HCT116 (cell line): ENCODE results near the gene SKI. TPM values are rescaled to one million over a fixed set of nuclear protein-coding genes. Genes with fewer than 3 reads are reported as not detected.

ENCODE experiments used
- ATAC-seq: fragments of 200-7000 bp; cut with Tn5 transposase; 2 replicates; pipeline ENCODE4 v1.9.1; 2020; ENCODE audit warnings: mild to moderate bottlenecking, moderate library complexity
- BruUV-seq: library from RNA; stranded (reverse); fragments of 400-500 nt; replicated peaks from 2 replicates; lab custom pipeline; 2021; lab: Mats Ljungman, UMichigan
- CTCF ChIA-PET: fragments of 300-600 bp; sonication (Branson Sonifier 250); formaldehyde crosslinking; loops from one replicate; lab custom pipeline; 2021; ENCODE audit warnings: antibody characterized with exemption; lab: Charles Lee
- POLR2A ChIA-PET: fragments of 300-600, 350-600 bp; sonication (Branson Sonifier 250); formaldehyde crosslinking; loops from one replicate; lab custom pipeline; 2021; ENCODE audit warnings: antibody characterized with exemption; lab: Charles Lee
- RAD21 ChIA-PET, 2 experiments: fragments of 300-600 bp; sonication (Branson Sonifier 250); formaldehyde crosslinking; loops; one replicate each; lab custom pipeline; 2023; ENCODE audit warnings: low total read pairs in 2 of 2; ENCODE audit not compliant: uncharacterized antibody in 2 of 2, unreplicated experiment in 2 of 2, low non-redundant PET in 1 of 2; lab: Charles Lee
- DNase-seq: peaks from one replicate; pipeline ENCODE4 v3.0.0-alpha.2; 2010; ENCODE audit warnings: low read depth, low spot score
- H2AFZ ChIP-seq: fragments of 200-600 bp; shearing (Covaris generic), sonication (generic); 2 replicates; pipeline ENCODE4 v1.6.1; 2017; ENCODE audit warnings: low read depth, mixed run types, mixed read lengths, antibody characterized with exemption, low read length; ENCODE audit not compliant: poor library complexity, severe bottlenecking
- H3K27ac ChIP-seq: 2 replicates; pipeline ENCODE4 v1.5.1; 2012; ENCODE audit warnings: low read depth, low read length
- H3K27me3 ChIP-seq: fragments of 200-600 bp; sonication (generic); 2 replicates; pipeline ENCODE4 v1.6.1; 2016; ENCODE audit warnings: mixed run types, low read length, mixed read lengths; ENCODE audit not compliant: insufficient read depth
- H3K36me3 ChIP-seq, 2 experiments: fragments of 200-500 bp in 1 of 2; fragments of 200-600 bp in 1 of 2; sonication (Bioruptor generic) in 1 of 2; sonication (generic) in 1 of 2; 2 replicates each; pipeline versions ENCODE4 v1.5.1 to v1.6.1; 2014 to 2016; ENCODE audit warnings: low read length in 2 of 2, inconsistent platforms in 1 of 2, mixed read lengths in 1 of 2, mixed run types in 1 of 2; ENCODE audit not compliant: insufficient read depth in 2 of 2, control insufficient read depth in 1 of 2
- H3K4me1 ChIP-seq, 2 experiments: fragments of 200-600 bp in 1 of 2; sonication (generic) in 1 of 2; 2 replicates each; pipeline versions ENCODE4 v1.5.1 to v1.6.1; 2012 to 2017; ENCODE audit warnings: low read length in 2 of 2, inconsistent platforms in 1 of 2, mild to moderate bottlenecking in 1 of 2, mixed read lengths in 1 of 2, mixed run types in 1 of 2, moderate library complexity in 1 of 2; ENCODE audit not compliant: insufficient read depth in 2 of 2, control insufficient read depth in 1 of 2
- H3K4me2 ChIP-seq: fragments of 200-600 bp; sonication (generic); 2 replicates; pipeline ENCODE4 v1.6.1; 2017; ENCODE audit warnings: mixed run types, low read length, mixed read lengths
- H3K4me3 ChIP-seq, 2 experiments: fragments of 200-600 bp in 1 of 2; sonication (generic) in 1 of 2; replicated peaks in 1 of 2; 2 replicates each; pipeline ENCODE4 v1.5.1; 2011 to 2016; ENCODE audit warnings: low read length in 2 of 2, control low read depth in 1 of 2, low read depth in 1 of 2, mild to moderate bottlenecking in 1 of 2, mixed read lengths in 1 of 2, mixed run types in 1 of 2
- H3K79me2 ChIP-seq: fragments of 200-600 bp; sonication (generic); 2 replicates; pipeline ENCODE4 v1.6.1; 2017; ENCODE audit warnings: mild to moderate bottlenecking, mixed run types, low read length, moderate library complexity, mixed read lengths; ENCODE audit not compliant: insufficient read depth
- H3K9ac ChIP-seq: fragments of 200-600 bp; sonication (generic); 2 replicates; pipeline ENCODE4 v1.6.1; 2016; ENCODE audit warnings: low read length, mixed read lengths
- H3K9me2 ChIP-seq: fragments of 200-600 bp; sonication (generic), shearing (Covaris generic); 2 replicates; pipeline ENCODE4 v1.6.1; 2017; ENCODE audit warnings: mixed run types, mild to moderate bottlenecking, moderate library complexity; ENCODE audit not compliant: insufficient read depth
- H3K9me3 ChIP-seq, 2 experiments: fragments of 200-500 bp in 1 of 2; fragments of 200-600 bp in 1 of 2; sonication (Bioruptor generic) in 1 of 2; sonication (generic) in 1 of 2; 2 replicates each; pipeline ENCODE4 v1.6.1; 2014 to 2017; ENCODE audit warnings: low read length in 2 of 2, mixed read lengths in 2 of 2, inconsistent platforms in 1 of 2, low read depth in 1 of 2, mild to moderate bottlenecking in 1 of 2, mixed run types in 1 of 2, moderate library complexity in 1 of 2; ENCODE audit not compliant: control insufficient read depth in 1 of 2, insufficient read depth in 1 of 2
- H4K20me1 ChIP-seq: fragments of 200-600 bp; sonication (generic), shearing (Covaris generic); 2 replicates; pipeline ENCODE4 v1.6.1; 2017; ENCODE audit warnings: mixed run types, mild to moderate bottlenecking, moderate library complexity; ENCODE audit not compliant: insufficient read depth
- CBX3 ChIP-seq: IDR thresholded peaks from 2 replicates; pipeline ENCODE4 v1.6.1; 2012; ENCODE audit warnings: low read depth
- CTCF ChIP-seq, 3 experiments: fragments of 200-600 bp in 1 of 3; sonication (generic) in 1 of 3; IDR thresholded peaks in 2 of 3; conservative IDR thresholded peaks in 1 of 3; 2 replicates each; pipeline ENCODE4 v1.5.1; 2012 to 2017; ENCODE audit warnings: low read depth in 2 of 3, low read length in 2 of 3, antibody characterized with exemption in 1 of 3, borderline replicate concordance in 1 of 3, control low read depth in 1 of 3, mild to moderate bottlenecking in 1 of 3, mixed read lengths in 1 of 3, mixed run types in 1 of 3, moderate library complexity in 1 of 3; ENCODE audit not compliant: insufficient read depth in 1 of 3
- EGR1 ChIP-seq: IDR thresholded peaks from 2 replicates; pipeline ENCODE4 v1.6.1; 2012; ENCODE audit warnings: low read depth
- ELF1 ChIP-seq: IDR thresholded peaks from 2 replicates; pipeline ENCODE4 v1.6.1; 2012; ENCODE audit warnings: low read depth, borderline replicate concordance
- EZH2 ChIP-seq: fragments of 200-600 bp; sonication (generic); IDR thresholded peaks from 2 replicates; pipeline ENCODE4 v1.6.1; 2017; ENCODE audit warnings: antibody characterized with exemption, mixed run types
- EZH2phosphoT487 ChIP-seq: fragments of 200-600 bp; IDR thresholded peaks from 2 replicates; pipeline ENCODE4 v1.6.1; 2018; ENCODE audit warnings: antibody characterized with exemption, borderline replicate concordance
- FOSL1 ChIP-seq: IDR thresholded peaks from 2 replicates; pipeline ENCODE4 v1.6.1; 2012; ENCODE audit warnings: low read depth
- MAX ChIP-seq: IDR thresholded peaks from 2 replicates; pipeline ENCODE4 v1.6.1; 2012
- POLR2A ChIP-seq: IDR thresholded peaks from 2 replicates; pipeline ENCODE4 v1.7.0; 2011; ENCODE audit warnings: borderline replicate concordance; ENCODE audit not compliant: insufficient read depth, insufficient read length; ENCODE audit errors: extremely low read depth
- POLR2AphosphoS5 ChIP-seq: IDR thresholded peaks from 2 replicates; pipeline ENCODE4 v1.6.1; 2011; ENCODE audit warnings: mild to moderate bottlenecking, low read depth, low read length, moderate library complexity
- RAD21 ChIP-seq: IDR thresholded peaks from 2 replicates; pipeline ENCODE4 v1.6.1; 2012; ENCODE audit warnings: low read depth, mild to moderate bottlenecking
- REST ChIP-seq: IDR thresholded peaks from 2 replicates; pipeline ENCODE4 v1.6.1; 2012; ENCODE audit warnings: low read depth
- SIN3A ChIP-seq: IDR thresholded peaks from 2 replicates; pipeline ENCODE4 v1.6.1; 2012; ENCODE audit warnings: low read depth
- SP1 ChIP-seq: IDR thresholded peaks from 2 replicates; pipeline ENCODE4 v1.6.1; 2012; ENCODE audit warnings: low read depth
- SRF ChIP-seq: IDR thresholded peaks from 2 replicates; pipeline ENCODE4 v1.6.1; 2012; ENCODE audit warnings: low read depth
- YY1 ChIP-seq: IDR thresholded peaks from 2 replicates; pipeline ENCODE4 v1.6.1; 2011; ENCODE audit warnings: low read length, low read depth, moderate library complexity, mild to moderate bottlenecking; ENCODE audit not compliant: insufficient replicate concordance; ENCODE audit errors: extremely low read depth
- ZBTB33 ChIP-seq: IDR thresholded peaks from 2 replicates; pipeline ENCODE4 v1.6.1; 2011; ENCODE audit warnings: mild to moderate bottlenecking, low read length, moderate library complexity; ENCODE audit not compliant: insufficient replicate concordance; ENCODE audit errors: extremely low read depth
- ZNF274 ChIP-seq: fragments of 200-500 bp; sonication (Bioruptor generic); IDR thresholded peaks from 2 replicates; pipeline ENCODE4 v1.6.1; 2014; ENCODE audit warnings: mild to moderate bottlenecking, low read depth, low read length, inconsistent platforms
- intact Hi-C: fragments of 100-400 bp; cut with micrococcal nuclease; formaldehyde crosslinking; loops from 2 replicates; pipeline ENCODE4 v1.10.0; 2022
- total RNA-seq: library from RNA; stranded (reverse); gene quantifications from one replicate; pipeline ENCODE4 v1.2.1, GENCODE V29; 2021; ENCODE audit not compliant: unreplicated experiment

SKI gene
- total RNA-seq, 1 experiment from 2014 or later, result 56.2 TPM

- RAD21 ChIA-PET, result no interaction called here
- no peak for DNase-seq
- intact Hi-C loops, result no loop called here
- H3K9ac ChIP-seq, result no peak overlapping the region
- H3K4me3 ChIP-seq, result no peak overlapping the region
- no peak overlapping the region for H2AFZ ChIP-seq
- peaks cover 7% of the 10 kb centered on the region; the same call in 1 of the 2 replicates for H4K20me1 ChIP-seq
- POLR2A ChIA-PET, result no interaction called here
- no peaks in the 10 kb centered on the region for H3K27me3 ChIP-seq
- BruUV-seq, result no TSS peak
- CTCF ChIA-PET, result no interaction called here
- no peak overlapping the region for H3K27ac ChIP-seq
- H3K4me2 ChIP-seq, result no peak overlapping the region
- no peaks in the 10 kb centered on the region; a peak in 1 of 4 replicates for H3K36me3 ChIP-seq
- H3K79me2 ChIP-seq, result peaks cover 98% of the 10 kb centered on the region
- no peaks in the 10 kb centered on the region for H3K9me3 ChIP-seq
- peaks cover 0 to 6% of the 10 kb centered on the region in 2 experiments; a peak in 1 of 4 replicates for H3K4me1 ChIP-seq
- TF ChIP-seq SP1 (no peak), ELF1 (no peak), SRF (no peak), MAX (no peak), ZNF274 (no peak), EZH2 (no peak), EGR1 (no peak), REST (no peak), ZBTB33 (no peak), SIN3A (no peak), CTCF (IDR thresholded peaks at IDR 0.05 in 2 of 3, conservative IDR thresholded peaks at IDR 0.05 in 1 of 3; ENCODE audit: borderline replicate concordance in 1 of 3, insufficient read depth in 1 of 3, low read depth in 2 of 3, low read length in 2 of 3) (no peak), YY1 (no peak), POLR2A (no peak), FOSL1 (no peak), POLR2AphosphoS5 (no peak), EZH2phosphoT487 (no peak), CBX3 (no peak), RAD21 (no peak)
- no peak for ATAC-seq
- H3K9me2 ChIP-seq, result no peaks in the 10 kb centered on the region
Observed at GRCh38 chr1:2248127-2248826, 20.2 kb downstream of the SKI start.
